Stimulated activated CD4-positive, alpha-beta T cell treated with anti-CD3 and anti-CD28 coated beads, Interleukin-4, amount 100 ng/mL, for 4 hours (primary cell): ENCODE measurements around the gene TSEN54.

Experiments used
- DNase-seq, 2 experiments: peaks; one replicate each; pipeline ENCODE4 v3.0.0-alpha.2; 2020

TSEN54 gene

DNA sequence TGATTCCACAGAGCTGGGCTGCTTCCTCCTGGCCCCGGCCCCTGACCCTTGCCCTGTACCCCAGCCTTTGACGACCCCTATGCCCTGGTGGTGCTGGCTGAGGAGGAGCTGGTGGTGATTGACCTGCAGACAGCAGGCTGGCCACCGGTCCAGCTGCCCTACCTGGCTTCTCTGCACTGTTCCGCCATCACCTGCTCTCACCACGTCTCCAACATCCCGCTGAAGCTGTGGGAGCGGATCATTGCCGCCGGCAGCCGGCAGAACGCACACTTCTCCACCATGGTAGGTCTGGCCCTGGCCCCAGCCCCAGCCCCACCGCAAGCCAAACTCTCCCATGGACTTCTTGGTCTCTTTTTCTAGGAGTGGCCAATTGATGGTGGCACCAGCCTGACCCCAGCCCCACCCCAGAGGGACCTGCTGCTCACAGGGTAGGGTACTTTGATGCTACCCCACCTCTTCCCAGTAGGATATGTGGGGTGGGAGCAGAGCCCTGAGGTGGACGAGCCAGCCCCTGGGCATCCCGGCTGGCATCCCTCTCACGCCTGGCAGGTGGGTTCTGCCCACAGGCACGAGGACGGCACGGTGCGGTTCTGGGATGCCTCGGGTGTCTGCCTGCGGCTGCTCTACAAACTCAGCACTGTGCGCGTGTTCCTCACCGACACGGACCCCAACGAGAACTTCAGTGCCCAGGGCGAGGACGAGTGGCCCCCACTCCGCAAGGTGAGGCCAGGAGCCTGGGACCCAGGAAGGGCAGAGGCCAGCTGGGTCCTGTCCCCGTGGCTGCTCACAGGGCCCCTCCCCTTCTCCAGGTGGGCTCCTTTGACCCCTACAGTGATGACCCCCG lies 52.3 kb downstream of the TSEN54 start:
- DNase-seq: no peak

DNA sequence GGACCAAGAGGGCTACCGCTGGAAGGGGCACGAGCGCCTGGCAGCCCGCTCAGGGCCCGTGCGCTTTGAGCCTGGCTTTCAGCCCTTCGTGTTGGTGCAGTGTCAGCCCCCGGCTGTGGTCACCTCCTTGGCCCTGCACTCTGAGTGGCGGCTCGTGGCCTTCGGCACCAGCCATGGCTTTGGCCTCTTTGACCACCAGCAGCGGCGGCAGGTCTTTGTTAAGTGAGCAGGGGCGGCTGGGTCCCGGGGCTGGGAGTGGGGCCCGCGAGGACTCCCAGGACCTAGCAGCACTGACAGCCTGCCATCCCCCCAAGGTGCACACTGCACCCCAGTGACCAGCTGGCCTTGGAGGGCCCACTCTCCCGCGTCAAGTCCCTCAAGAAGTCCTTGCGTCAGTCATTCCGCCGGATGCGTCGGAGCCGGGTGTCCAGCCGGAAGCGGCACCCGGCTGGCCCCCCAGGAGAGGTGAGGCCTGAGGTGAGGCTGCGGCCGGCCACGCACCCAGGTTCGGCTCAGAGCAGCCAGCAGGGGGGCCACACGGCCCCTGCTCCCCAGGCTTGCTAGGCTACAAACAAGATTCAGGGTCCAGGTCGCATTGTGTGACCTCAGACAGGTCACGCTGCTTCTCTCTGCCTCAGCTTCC lies 53.8 kb downstream of the TSEN54 start:
- no peak for DNase-seq

- no peak for DNase-seq
Measured at GRCh38 chr17:75570772-75571171, 54.4 kb downstream of the TSEN54 start.

DNA sequence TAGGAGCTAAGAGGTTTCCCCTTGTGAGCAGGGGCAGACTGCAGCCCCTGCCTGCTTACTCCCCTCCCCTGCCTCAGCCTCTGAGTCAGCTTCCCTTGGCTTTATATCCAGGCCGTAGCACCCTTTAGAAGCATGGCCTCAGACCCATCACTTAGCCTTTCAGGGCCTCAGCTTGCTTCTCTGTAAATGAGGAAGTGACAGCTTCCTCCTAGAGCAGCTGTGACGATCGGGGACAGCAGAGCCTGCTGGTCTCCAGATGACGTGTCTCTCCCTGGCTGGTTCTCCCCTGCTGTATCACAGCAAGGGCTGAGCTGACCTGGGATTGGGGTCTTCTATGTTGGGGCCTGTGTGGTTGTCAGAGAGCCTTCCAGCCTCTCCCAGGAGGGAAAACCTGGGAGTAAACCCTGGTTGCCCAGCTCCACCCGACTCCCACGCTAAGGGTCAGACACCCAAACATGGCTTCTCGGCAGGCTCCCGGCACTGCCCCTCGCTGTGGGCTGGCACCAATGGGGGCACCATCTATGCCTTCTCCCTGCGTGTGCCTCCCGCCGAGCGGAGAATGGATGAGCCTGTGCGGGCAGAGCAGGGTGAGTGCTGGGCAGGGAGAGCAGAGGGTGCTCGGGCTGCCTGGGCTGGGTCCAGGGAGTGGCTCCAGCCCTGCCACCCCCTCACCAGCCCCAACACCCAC lies 55.0 kb downstream of the TSEN54 start:
- no peak for DNase-seq

DNA sequence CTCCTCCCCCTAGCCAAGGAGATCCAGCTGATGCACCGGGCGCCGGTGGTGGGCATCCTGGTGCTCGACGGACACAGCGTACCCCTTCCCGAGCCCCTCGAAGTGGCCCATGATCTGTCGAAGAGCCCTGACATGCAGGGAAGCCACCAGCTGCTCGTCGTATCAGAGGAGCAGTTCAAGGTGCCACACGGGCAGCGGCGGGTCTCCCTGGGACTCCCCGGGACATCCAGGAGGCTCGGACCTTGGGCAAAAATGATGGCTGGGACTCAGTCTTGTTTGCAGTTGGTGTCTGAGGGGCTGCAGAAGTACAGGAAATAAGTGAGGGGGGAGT lies 55.5 kb downstream of the TSEN54 start:
- no peak for DNase-seq

DNA sequence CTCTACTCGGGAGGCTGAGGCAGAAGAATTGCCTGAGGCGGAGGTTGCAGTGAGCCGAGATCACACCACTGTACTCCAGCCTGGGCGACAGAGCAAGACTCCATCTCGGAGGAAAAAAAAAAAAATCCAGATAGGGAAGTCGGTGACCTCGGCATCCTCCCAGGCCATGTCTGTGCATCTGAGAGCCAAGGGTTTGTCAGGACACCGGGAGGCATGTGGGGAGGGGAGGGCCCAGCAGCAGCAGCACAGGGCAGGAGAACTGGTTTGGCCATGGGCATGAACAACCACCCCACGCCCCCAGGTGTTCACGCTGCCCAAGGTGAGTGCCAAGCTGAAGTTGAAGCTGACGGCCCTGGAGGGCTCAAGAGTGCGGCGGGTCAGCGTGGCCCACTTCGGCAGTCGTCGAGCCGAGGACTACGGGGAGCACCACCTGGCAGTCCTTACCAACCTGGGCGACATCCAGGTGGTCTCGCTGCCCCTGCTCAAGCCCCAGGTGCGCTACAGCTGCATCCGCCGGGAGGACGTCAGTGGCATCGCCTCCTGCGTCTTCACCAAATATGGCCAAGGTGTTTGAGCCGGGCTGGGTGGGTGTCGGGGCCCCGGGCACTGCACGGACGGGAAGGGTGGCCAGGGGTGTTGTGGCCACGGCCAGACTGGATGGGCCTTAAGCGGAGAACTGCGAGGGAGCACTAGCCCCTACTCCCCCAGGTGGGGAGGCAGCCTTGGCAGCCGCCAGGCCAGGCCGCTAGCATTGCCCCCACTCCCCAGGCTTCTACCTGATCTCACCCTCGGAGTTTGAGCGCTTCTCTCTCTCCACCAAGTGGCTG lies 56.6 kb downstream of the TSEN54 start:
- no peak for DNase-seq

- DNase-seq: no peak
Measured at GRCh38 chr17:75573540-75573957, 57.2 kb downstream of the TSEN54 start.

- no peak for DNase-seq
Measured at GRCh38 chr17:75573994-75574393, 57.7 kb downstream of the TSEN54 start.
